GM21737 (cell line): Measurements from ENCODE around the gene GABRG1.

Experiments used
- ATAC-seq: cut with Tn5 transposase; IDR thresholded peaks from one replicate; pipeline ENCODE4 v1.9.1; 2021; ENCODE audit warnings: mild to moderate bottlenecking, moderate library complexity; ENCODE audit not compliant: unreplicated experiment

Gene GABRG1

DNA sequence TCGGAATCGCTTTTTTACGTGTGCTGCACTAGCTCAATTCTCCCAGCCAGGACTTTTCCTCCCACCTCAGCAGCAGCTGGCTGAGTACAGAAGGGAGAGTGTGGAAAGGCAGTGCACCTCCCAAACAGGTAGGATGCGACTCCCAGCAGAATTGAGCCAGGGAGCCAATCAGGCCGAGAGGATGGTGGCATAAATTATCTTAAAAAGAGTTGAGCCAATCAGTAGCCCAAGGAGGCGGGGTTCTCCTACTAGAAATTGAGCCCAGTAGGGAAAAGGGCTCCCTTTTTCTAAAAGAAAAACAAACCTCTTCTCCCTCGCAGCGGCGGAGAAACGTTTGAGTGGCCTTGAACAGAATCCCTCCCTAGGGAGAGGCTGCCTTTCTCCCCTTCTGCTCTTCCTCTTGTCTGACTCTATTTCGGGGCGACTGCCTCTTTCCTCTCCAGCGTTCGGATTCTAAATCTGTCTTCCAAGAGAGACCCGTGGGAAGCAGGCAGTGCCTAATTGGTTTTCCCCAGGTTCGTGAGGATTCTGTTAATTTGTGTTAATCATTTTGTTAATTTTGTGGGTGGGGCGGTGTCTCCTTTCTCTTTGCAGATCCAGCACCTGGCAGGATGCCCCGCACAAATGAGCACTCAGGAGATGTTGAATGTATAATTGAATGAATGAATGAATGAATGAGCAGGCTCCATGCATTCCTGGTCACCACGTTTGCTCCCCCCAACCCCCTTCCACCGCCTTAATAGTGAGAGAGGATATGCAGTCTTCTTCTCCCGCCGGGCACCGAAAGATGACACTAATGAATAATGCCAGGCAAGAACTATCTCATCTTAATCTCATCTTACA, at the start of gene GABRG1:
Gene GABRG1, minus strand, starts transcription at position 142 of the 843 bp plus-strand sequence. Its CDS starts 141 bp downstream, at position 1.
- ATAC-seq = no peak

DNA sequence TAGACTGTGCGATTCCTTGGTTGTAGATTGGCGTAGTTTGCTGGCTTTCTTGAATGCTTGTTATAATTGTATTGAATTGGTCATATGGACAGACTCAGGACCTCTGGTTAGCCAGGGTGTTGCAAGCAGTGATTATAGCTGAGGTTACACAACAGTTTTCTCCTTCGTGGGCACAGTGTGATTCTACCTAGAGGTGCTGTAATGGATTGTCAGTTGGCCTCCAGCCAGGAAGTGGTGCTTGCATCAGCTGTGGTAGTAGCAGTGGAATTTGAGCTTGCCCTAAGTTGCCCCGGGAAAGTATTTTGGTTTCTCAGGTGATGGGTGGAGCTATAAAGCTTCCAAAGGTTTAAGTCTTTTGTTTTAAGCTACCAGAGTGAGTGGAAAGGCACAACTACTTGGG, 23.1 kb upstream of the GABRG1 start:
- no peak for ATAC-seq

DNA sequence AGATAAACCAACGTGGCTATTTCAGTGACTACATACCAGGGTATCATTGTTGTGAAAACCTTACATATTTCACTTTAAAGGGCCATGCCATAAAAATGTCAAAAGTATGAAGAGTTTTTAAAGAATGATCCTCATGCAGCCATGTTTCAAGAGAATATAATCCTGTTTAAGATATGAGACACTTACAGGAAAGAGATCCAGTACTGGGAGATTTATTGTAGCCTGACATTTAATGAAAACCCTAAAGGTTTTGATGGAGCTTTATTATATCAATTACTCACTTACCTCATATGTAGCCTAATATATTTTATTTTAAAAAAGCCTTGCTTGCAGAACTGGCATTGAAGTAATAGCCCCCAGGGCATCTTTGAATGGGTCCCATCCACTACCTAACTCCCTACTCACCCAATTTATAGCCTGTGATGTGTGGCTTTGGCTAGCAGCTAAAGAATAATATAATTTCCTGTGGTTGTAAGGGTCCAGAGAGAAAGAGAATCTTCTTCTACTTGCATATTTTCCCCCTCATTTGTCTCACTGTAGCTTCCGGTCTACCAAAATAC, 7.7 kb upstream of the GABRG1 start:
- ATAC-seq = no peak

DNA sequence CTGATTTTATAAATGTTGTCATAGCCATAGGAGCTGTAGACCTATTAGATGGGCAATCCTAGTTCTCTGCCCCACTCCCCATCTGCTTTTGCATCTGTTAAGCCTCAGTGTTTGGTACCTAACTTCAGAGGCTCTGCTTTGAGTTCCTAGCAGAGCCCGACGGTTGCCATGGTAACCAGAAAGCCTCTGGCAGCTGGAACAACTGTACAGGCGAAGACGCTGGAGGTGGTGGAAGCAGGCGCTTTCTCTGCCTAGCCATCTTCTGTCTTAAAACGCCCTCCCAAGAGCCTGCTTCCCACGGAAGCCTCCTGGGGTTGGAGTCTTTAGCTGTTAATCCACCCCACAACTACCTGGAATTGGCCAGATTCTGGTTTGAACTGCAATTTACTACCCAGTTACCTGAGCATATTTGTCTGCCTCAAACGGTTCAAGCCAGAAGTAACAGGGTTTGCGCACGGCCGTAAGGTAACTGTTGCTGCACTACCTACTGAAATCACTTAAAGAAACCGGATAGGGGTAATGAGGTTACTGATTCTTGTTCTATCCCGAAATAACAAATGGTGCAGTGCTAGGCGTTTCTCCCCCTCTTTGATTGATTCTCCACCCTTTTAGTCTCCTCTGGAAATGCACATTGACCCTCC, 1.0 kb upstream of the GABRG1 start:
- no peak for ATAC-seq

DNA sequence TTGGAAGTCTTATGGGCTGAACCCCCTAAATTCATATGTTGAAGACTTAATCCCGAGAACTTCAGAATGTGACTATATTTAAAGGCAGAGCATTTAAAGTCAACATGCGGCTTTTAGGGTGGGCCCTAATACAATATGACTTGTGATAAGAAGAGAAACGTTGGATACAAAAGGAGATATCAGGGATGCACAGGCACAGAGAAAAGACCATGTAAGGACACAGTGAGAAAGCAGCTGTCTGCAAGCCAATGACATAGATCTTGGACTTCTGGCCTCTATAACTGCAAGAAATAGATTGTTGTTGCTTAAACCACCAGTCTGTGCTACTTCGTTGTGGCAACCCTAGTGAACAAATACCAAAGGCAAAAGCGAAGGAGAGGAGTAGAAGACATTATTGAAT, 42.2 kb downstream of the GABRG1 start:
- ATAC-seq = no peak

DNA sequence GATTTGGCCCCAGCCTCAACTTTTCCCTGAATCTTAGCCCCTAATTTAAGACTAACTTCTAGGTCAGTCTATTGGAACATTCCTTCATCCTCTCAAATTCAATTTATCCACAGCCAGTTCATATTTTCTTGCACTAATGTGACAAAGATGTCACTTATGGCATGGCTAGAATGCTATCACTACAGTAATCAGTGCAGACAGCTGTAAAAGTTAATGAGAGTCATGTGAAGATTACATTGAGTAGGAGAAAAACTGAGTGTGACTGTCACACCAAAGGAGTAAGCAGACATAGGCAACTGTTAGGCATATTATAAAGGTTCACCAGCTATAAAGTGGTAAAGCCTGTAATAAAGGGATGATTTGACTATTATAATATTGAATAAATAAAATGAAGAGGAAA, 42.6 kb downstream of the GABRG1 start:
- ATAC-seq = no peak

DNA sequence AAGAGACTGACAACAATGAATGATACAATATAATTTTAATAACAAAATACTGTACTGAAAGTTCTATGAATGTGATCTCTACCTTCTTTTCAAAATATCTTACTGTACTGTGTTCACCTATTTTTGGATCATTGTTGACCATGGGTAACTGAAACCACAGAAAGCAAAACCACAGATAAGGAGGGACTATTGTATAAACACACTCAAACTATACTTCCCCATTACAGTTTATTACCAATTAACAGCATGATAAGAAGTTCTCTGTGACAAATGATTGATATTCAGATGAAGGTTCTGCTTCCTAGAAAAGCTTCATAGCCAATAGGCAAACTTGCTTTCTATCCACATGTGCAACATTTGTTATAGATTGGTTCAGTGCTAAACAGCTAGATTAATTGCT, 50.1 kb downstream of the GABRG1 start:
- no peak for ATAC-seq

DNA sequence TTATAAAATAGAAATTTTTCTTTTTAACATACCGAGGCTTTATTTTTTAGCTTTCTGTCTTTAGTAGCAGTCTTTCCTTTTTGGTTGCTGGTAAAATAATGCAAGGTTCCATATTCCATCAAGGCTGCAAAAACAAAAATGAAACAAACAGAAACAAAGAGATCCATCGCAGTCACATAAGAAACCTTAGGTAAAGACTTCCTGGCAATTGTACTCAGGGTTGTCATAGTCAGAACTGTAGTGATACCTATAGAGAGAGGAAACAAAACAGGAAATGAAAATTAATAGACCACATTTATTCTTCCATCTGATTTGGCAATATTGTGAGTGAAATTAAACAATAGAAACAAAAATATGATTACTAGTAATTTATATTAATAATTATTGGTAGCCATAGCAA, 72.5 kb downstream of the GABRG1 start:
- no peak for ATAC-seq

DNA sequence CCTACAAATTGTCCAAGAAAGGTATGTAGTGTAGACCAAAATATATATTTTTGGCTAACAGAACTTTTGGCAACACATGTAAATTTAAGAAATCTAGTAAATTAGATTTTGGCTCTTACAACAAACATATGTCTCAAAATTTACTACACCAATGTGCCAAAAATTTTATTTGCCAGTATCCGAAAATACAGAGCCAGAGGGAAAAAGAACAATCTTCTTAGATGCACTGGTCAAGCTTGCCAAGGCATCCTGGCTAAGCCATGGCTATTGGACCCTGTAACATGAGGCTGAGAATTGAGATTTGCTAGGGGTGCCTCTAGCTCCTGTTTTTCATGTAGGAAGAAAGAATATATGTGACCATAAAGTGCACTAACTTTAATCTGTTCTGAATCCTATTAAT, 91.8 kb downstream of the GABRG1 start:
- no peak for ATAC-seq

DNA sequence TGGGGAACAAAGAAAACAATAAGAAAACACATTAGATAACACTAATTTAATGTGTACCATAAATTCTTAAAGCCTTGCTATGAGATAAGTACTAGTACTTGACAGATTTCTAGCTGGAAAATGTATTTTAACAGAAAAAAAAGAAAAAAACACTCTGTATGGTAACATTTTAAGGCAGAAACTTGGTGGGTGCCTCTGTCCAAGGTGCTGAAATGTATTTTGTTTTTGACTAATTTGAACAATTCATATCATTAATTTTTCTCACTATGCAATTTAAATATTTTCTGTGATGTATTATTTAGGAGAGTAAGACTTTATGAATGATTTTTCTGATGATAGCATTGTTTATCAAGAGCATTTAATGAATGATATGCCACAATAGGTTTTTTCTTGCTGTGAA, 107.5 kb downstream of the GABRG1 start:
- no peak for ATAC-seq

DNA sequence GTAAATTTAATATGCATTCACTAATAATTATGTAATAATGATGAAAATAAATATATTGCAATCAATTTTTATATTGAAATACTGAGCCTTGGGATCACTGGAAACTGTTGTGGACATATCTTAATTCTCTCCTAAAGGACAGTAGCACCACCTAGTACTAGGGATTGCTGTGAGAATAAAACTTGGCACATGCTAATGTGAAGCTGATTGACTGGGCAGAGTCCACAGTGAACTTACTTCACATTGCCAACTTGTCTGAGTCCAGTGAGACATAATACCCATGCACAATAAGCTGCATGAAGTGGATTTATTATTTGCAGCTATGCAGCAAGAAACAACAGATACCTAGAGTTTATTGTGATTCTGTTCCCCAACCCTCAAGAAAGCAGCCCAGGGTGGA, 131.1 kb downstream of the GABRG1 start:
- no peak for ATAC-seq

DNA sequence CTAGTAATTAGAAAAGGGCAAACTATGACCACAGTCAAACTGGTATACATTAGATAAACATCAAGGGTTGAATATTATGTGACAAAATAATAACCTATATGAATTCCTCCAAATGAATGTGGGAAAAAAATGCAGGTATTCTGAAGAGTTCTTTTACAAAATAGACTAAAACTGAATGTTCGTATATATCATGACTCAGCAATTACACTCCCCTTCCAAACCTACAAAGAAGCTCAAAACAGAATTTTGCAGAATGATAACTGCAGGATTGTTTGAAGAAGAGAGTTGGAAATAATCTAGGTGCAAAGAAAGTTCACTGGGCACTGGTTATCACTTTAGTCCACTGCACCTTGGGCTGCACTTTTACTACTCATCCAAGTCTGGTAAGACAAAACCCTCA, 134.1 kb downstream of the GABRG1 start:
- no peak for ATAC-seq

DNA sequence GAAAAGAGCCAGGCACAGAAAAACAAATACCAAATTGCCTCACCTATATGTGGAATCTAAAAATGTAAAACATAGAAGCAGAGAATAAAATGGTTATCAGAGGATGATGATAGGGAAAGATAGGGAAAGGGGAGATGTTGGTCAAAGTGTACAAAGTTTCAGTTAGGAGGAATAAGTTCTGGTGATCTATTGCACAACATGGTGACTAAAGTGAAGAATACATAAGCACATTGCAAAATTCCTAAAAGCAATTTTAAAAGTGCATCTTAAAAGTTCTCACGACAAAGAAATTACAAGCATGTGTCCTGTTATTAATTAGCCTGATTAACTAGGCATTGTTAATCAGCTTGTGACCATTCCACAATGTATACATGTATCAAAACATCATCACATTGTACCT, 136.0 kb downstream of the GABRG1 start:
- ATAC-seq = no peak
